HEK293 (cell line): ENCODE data around the gene DSG3.
A peak's percentile ranks its signal among the peaks of the same experiment; 100 is the strongest.

Source experiments
- CTCF ChIA-PET: fragments of 350-600 bp; formaldehyde crosslinking; extraction: SDS; loops from one replicate; lab custom pipeline; 2021; ENCODE audit warnings: antibody characterized with exemption; lab: Yijun Ruan, JAX
- POLR2A ChIA-PET: fragments of 300-600 bp; formaldehyde crosslinking; extraction: SDS; loops from one replicate; lab custom pipeline; 2020; ENCODE audit warnings: antibody characterized with exemption, inconsistent platforms; lab: Yijun Ruan, JAX
- H3K27ac ChIP-seq: fragments of 200-500 bp; sonication (Bioruptor generic); 2 replicates; pipeline ENCODE4 v1.5.1; 2014; ENCODE audit warnings: low read depth, low read length, control low read depth, inconsistent platforms; ENCODE audit errors: extremely low read depth
- H3K36me3 ChIP-seq, 2 experiments: fragments of 200-500 bp in 1 of 2; sonication (Bioruptor generic) in 1 of 2; 1 replicate in 1 of 2; 2 replicates in 1 of 2; pipeline ENCODE4 v1.5.1; 2014 to 2017; ENCODE audit warnings: inconsistent platforms in 2 of 2, low read length in 2 of 2; ENCODE audit not compliant: control insufficient read depth in 2 of 2, insufficient read depth in 1 of 2
- H3K4me1 ChIP-seq: fragments of 200-500 bp; sonication (Bioruptor generic); 2 replicates; pipeline ENCODE4 v1.5.1; 2014; ENCODE audit warnings: mild to moderate bottlenecking, low read length, inconsistent platforms; ENCODE audit not compliant: control insufficient read depth, insufficient read depth
- H3K4me3 ChIP-seq: 2 replicates; pipeline ENCODE4 v1.5.1; 2011; ENCODE audit warnings: low read depth, mild to moderate bottlenecking, control low read depth, low read length, moderate library complexity
- H3K9me3 ChIP-seq: fragments of 200-500 bp; sonication (Bioruptor generic); 2 replicates; pipeline ENCODE4 v1.5.1; 2014; ENCODE audit warnings: low read depth, low read length, inconsistent platforms; ENCODE audit not compliant: control insufficient read depth, insufficient read depth
- FEZF1 ChIP-seq: fragments of 450-650 bp; formaldehyde crosslinking; IDR thresholded peaks from 2 replicates; pipeline ENCODE4 v1.5.1; 2016; ENCODE audit warnings: missing biosample characterization, missing genetic modification characterization
- REPIN1 ChIP-seq: fragments of 450-650 bp; formaldehyde crosslinking; IDR thresholded peaks from 2 replicates; pipeline ENCODE4 v1.5.1; 2017; ENCODE audit warnings: missing biosample characterization, missing genetic modification characterization, low read depth
- SCRT2 ChIP-seq: fragments of 450-650 bp; formaldehyde crosslinking; IDR thresholded peaks from 2 replicates; pipeline ENCODE4 v1.5.1; 2016; ENCODE audit warnings: missing biosample characterization, missing genetic modification characterization
- TCF7L2 ChIP-seq: IDR thresholded peaks from 2 replicates; pipeline ENCODE4 v1.6.1; 2011; ENCODE audit warnings: low read depth, mild to moderate bottlenecking, inconsistent platforms, low read length, moderate library complexity, borderline replicate concordance
- ZBTB17 ChIP-seq: fragments of 450-650 bp; formaldehyde crosslinking; IDR thresholded peaks from 2 replicates; pipeline ENCODE4 v1.5.1; 2016; ENCODE audit warnings: missing biosample characterization, missing genetic modification characterization
- ZFP37 ChIP-seq: fragments of 450-650 bp; formaldehyde crosslinking; IDR thresholded peaks from 2 replicates; pipeline ENCODE4 v1.5.1; 2016; ENCODE audit warnings: missing biosample characterization, missing genetic modification characterization
- ZFP41 ChIP-seq: fragments of 450-650 bp; formaldehyde crosslinking; IDR thresholded peaks from 2 replicates; pipeline ENCODE4 v1.5.1; 2016; ENCODE audit warnings: missing biosample characterization, missing genetic modification characterization, borderline replicate concordance
- ZNF10 ChIP-seq: fragments of 450-650 bp; formaldehyde crosslinking; IDR thresholded peaks from 2 replicates; pipeline ENCODE4 v1.5.1; 2017; ENCODE audit warnings: missing biosample characterization, missing genetic modification characterization
- ZNF155 ChIP-seq: fragments of 450-650 bp; formaldehyde crosslinking; IDR thresholded peaks from 2 replicates; pipeline ENCODE4 v1.5.1; 2016; ENCODE audit warnings: missing biosample characterization, missing genetic modification characterization
- ZNF175 ChIP-seq: fragments of 450-650 bp; formaldehyde crosslinking; IDR thresholded peaks from 2 replicates; pipeline ENCODE4 v1.5.1; 2016; ENCODE audit warnings: missing biosample characterization, missing genetic modification characterization
- ZNF214 ChIP-seq: fragments of 450-650 bp; formaldehyde crosslinking; IDR thresholded peaks from 2 replicates; pipeline ENCODE4 v1.5.1; 2017; ENCODE audit warnings: missing biosample characterization, mild to moderate bottlenecking, missing genetic modification characterization, borderline replicate concordance
- ZNF266 ChIP-seq: fragments of 450-650 bp; formaldehyde crosslinking; IDR thresholded peaks from 2 replicates; pipeline ENCODE4 v1.5.1; 2016; ENCODE audit warnings: missing biosample characterization, missing genetic modification characterization, low read depth
- ZNF335 ChIP-seq: fragments of 450-650 bp; formaldehyde crosslinking; conservative IDR thresholded peaks from 2 replicates; pipeline ENCODE4 v1.5.1; 2016; ENCODE audit warnings: missing biosample characterization, missing genetic modification characterization
- ZNF37A ChIP-seq: fragments of 450-650 bp; IDR thresholded peaks from 2 replicates; pipeline ENCODE4 v1.5.1; 2018; ENCODE audit warnings: missing biosample characterization, missing genetic modification characterization
- ZNF433 ChIP-seq: fragments of 450-650 bp; formaldehyde crosslinking; IDR thresholded peaks from 2 replicates; pipeline ENCODE4 v1.5.1; 2016; ENCODE audit warnings: missing biosample characterization, missing genetic modification characterization, low read depth
- ZNF473 ChIP-seq: fragments of 450-650 bp; formaldehyde crosslinking; IDR thresholded peaks from 2 replicates; pipeline ENCODE4 v1.5.1; 2017; ENCODE audit warnings: missing biosample characterization, missing genetic modification characterization
- ZNF548 ChIP-seq: fragments of 450-650 bp; formaldehyde crosslinking; IDR thresholded peaks from 2 replicates; pipeline ENCODE4 v1.5.1; 2016; ENCODE audit warnings: missing biosample characterization, missing genetic modification characterization
- ZNF549 ChIP-seq: fragments of 450-650 bp; IDR thresholded peaks from 2 replicates; pipeline ENCODE4 v1.5.1; 2018; ENCODE audit warnings: missing biosample characterization, missing genetic modification characterization, mild to moderate bottlenecking, inconsistent platforms, moderate library complexity
- ZNF585B ChIP-seq: fragments of 450-650 bp; formaldehyde crosslinking; IDR thresholded peaks from 2 replicates; pipeline ENCODE4 v1.5.1; 2016; ENCODE audit warnings: missing biosample characterization, missing genetic modification characterization
- ZNF621 ChIP-seq: fragments of 450-650 bp; formaldehyde crosslinking; IDR thresholded peaks from 2 replicates; pipeline ENCODE4 v1.5.1; 2017; ENCODE audit warnings: missing biosample characterization, missing genetic modification characterization
- ZNF843 ChIP-seq: fragments of 450-650 bp; formaldehyde crosslinking; IDR thresholded peaks from 2 replicates; pipeline ENCODE4 v1.5.1; 2016; ENCODE audit warnings: missing biosample characterization, missing genetic modification characterization
- ZXDB ChIP-seq: fragments of 450-650 bp; formaldehyde crosslinking; IDR thresholded peaks from 2 replicates; pipeline ENCODE4 v1.5.1; 2016; ENCODE audit warnings: missing biosample characterization, missing genetic modification characterization
- TF ChIP-seq, protein P1 (sequence below): fragments of 450-650 bp; formaldehyde crosslinking; IDR thresholded peaks from 2 replicates; pipeline ENCODE4 v1.5.1; 2016; ENCODE audit warnings: missing biosample characterization, missing genetic modification characterization, low read depth
- TF ChIP-seq, protein P2 (sequence below): fragments of 450-650 bp; formaldehyde crosslinking; IDR thresholded peaks from 2 replicates; pipeline ENCODE4 v1.5.1; 2016; ENCODE audit warnings: missing biosample characterization, missing genetic modification characterization
- TF ChIP-seq, protein P3 (sequence below): fragments of 450-650 bp; formaldehyde crosslinking; IDR thresholded peaks from 2 replicates; pipeline ENCODE4 v1.5.1; 2017; ENCODE audit warnings: missing biosample characterization, missing genetic modification characterization
- TF ChIP-seq, protein P4 (sequence below): fragments of 450-650 bp; formaldehyde crosslinking; IDR thresholded peaks from 2 replicates; pipeline ENCODE4 v1.5.1; 2017; ENCODE audit warnings: missing biosample characterization, missing genetic modification characterization
- TF ChIP-seq, protein P5 (sequence below): fragments of 450-650 bp; formaldehyde crosslinking; IDR thresholded peaks from 2 replicates; pipeline ENCODE4 v1.5.1; 2017; ENCODE audit warnings: missing biosample characterization, mild to moderate bottlenecking, missing genetic modification characterization, moderate library complexity

The DSG3 gene

DNA sequence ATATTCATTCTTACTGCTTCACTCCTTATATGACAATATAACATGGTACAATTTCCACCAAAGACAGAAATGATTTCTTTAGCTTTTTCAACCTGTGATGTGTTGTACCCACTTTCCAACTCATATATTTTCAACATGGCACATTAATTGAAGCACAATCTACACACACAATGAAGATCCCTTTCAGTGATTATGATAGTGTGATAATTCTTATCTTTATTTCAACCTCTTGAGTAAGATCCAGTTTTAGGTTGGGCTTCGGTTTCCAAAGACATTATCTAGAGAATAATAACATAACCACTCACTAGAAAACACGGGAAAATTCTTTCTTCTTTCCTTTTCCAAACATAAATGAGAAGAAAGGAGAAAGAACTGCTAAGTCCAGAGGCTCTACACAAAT is 3.4 kb upstream of the DSG3 start:
- Histone ChIP-seq H3K4me1 (no peaks in the 10 kb centered on the region), H3K27ac (no peak overlapping the region), H3K9me3 (no peaks in the 10 kb centered on the region), H3K4me3 (no peak overlapping the region), H3K36me3 (no peaks in the 10 kb centered on the region)
- CTCF ChIA-PET: no interaction called here
- POLR2A ChIA-PET: no interaction called here
- no peak for TF ChIP-seq ZNF473 (tag by site-specific recombination)
- TF ChIP-seq FEZF1 (tag by site-specific recombination): peak; percentile 16; the same call in 1 of the 2 replicates
- no peak for TF ChIP-seq ZNF548 (tag by site-specific recombination)
- peak; percentile 52; the same call in 1 of the 2 replicates for TF ChIP-seq TCF7L2
- TF ChIP-seq ZNF621 (tag by site-specific recombination): no peak
- TF ChIP-seq, protein P1, sequence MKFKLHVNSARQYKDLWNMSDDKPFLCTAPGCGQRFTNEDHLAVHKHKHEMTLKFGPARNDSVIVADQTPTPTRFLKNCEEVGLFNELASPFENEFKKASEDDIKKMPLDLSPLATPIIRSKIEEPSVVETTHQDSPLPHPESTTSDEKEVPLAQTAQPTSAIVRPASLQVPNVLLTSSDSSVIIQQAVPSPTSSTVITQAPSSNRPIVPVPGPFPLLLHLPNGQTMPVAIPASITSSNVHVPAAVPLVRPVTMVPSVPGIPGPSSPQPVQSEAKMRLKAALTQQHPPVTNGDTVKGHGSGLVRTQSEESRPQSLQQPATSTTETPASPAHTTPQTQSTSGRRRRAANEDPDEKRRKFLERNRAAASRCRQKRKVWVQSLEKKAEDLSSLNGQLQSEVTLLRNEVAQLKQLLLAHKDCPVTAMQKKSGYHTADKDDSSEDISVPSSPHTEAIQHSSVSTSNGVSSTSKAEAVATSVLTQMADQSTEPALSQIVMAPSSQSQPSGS (tag by site-specific recombination): no peak
- TF ChIP-seq, protein P2, sequence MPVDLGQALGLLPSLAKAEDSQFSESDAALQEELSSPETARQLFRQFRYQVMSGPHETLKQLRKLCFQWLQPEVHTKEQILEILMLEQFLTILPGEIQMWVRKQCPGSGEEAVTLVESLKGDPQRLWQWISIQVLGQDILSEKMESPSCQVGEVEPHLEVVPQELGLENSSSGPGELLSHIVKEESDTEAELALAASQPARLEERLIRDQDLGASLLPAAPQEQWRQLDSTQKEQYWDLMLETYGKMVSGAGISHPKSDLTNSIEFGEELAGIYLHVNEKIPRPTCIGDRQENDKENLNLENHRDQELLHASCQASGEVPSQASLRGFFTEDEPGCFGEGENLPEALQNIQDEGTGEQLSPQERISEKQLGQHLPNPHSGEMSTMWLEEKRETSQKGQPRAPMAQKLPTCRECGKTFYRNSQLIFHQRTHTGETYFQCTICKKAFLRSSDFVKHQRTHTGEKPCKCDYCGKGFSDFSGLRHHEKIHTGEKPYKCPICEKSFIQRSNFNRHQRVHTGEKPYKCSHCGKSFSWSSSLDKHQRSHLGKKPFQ: no peak
- no peak for TF ChIP-seq ZNF10
- TF ChIP-seq, protein P3, sequence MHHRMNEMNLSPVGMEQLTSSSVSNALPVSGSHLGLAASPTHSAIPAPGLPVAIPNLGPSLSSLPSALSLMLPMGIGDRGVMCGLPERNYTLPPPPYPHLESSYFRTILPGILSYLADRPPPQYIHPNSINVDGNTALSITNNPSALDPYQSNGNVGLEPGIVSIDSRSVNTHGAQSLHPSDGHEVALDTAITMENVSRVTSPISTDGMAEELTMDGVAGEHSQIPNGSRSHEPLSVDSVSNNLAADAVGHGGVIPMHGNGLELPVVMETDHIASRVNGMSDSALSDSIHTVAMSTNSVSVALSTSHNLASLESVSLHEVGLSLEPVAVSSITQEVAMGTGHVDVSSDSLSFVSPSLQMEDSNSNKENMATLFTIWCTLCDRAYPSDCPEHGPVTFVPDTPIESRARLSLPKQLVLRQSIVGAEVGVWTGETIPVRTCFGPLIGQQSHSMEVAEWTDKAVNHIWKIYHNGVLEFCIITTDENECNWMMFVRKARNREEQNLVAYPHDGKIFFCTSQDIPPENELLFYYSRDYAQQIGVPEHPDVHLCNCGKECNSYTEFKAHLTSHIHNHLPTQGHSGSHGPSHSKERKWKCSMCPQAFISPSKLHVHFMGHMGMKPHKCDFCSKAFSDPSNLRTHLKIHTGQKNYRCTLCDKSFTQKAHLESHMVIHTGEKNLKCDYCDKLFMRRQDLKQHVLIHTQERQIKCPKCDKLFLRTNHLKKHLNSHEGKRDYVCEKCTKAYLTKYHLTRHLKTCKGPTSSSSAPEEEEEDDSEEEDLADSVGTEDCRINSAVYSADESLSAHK (tag by site-specific recombination): peak; percentile 30; the same call in 1 of the 2 replicates
- peak; percentile 61; the same call in 1 of the 2 replicates for TF ChIP-seq ZXDB (tag by site-specific recombination)
- no peak for TF ChIP-seq ZNF214 (tag by site-specific recombination)
- TF ChIP-seq ZNF266 (tag by site-specific recombination): no peak
- TF ChIP-seq ZNF37A: no peak
- TF ChIP-seq ZNF335 (tag by site-specific recombination): 0 out of 2 replicates have a peak, but pooled peaks have one; percentile 12
- no peak for TF ChIP-seq ZBTB17 (tag by site-specific recombination)
- TF ChIP-seq, protein P4, sequence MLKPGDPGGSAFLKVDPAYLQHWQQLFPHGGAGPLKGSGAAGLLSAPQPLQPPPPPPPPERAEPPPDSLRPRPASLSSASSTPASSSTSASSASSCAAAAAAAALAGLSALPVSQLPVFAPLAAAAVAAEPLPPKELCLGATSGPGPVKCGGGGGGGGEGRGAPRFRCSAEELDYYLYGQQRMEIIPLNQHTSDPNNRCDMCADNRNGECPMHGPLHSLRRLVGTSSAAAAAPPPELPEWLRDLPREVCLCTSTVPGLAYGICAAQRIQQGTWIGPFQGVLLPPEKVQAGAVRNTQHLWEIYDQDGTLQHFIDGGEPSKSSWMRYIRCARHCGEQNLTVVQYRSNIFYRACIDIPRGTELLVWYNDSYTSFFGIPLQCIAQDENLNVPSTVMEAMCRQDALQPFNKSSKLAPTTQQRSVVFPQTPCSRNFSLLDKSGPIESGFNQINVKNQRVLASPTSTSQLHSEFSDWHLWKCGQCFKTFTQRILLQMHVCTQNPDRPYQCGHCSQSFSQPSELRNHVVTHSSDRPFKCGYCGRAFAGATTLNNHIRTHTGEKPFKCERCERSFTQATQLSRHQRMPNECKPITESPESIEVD (tag by site-specific recombination): 0 out of 2 replicates have a peak, but pooled peaks have one; percentile 47
- TF ChIP-seq ZFP37 (tag by site-specific recombination): no peak
- peak; percentile 81 for TF ChIP-seq ZNF843 (tag by site-specific recombination)
- no peak for TF ChIP-seq ZNF585B (tag by site-specific recombination)
- TF ChIP-seq REPIN1: no peak
- TF ChIP-seq ZNF549: no peak
- no peak for TF ChIP-seq ZNF155 (tag by site-specific recombination)
- no peak for TF ChIP-seq ZNF175 (tag by site-specific recombination)
- no peak for TF ChIP-seq ZFP41 (tag by site-specific recombination)
- TF ChIP-seq SCRT2 (tag by site-specific recombination): no peak
- TF ChIP-seq ZNF433: no peak
- TF ChIP-seq, protein P5, sequence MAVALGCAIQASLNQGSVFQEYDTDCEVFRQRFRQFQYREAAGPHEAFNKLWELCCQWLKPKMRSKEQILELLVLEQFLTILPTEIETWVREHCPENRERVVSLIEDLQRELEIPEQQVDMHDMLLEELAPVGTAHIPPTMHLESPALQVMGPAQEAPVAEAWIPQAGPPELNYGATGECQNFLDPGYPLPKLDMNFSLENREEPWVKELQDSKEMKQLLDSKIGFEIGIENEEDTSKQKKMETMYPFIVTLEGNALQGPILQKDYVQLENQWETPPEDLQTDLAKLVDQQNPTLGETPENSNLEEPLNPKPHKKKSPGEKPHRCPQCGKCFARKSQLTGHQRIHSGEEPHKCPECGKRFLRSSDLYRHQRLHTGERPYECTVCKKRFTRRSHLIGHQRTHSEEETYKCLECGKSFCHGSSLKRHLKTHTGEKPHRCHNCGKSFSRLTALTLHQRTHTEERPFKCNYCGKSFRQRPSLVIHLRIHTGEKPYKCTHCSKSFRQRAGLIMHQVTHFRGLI (tag by site-specific recombination): peak; percentile 95
